Stimulated activated CD8-positive, alpha-beta memory T cell treated with anti-CD3 and anti-CD28 coated beads, Interleukin-7, amount 100 ng/mL, for 24 hours (primary cell): ENCODE results near the gene CERCAM.
"Not testable (repeated sequence)": the region's sequence is repeated elsewhere in the genome, so short reads cannot be mapped to it uniquely, and the experiment has no call there.

Experiments used
- DNase-seq: peaks from one replicate; pipeline ENCODE4 v3.0.0-alpha.2; 2020; ENCODE audit warnings: low read depth

The CERCAM gene

GRCh38 chr9:128393145-128393775 lies 27.4 kb upstream of the CERCAM start:
- no peak for DNase-seq

- DNase-seq: no peak
Measured at GRCh38 chr9:128393970-128394369, 26.7 kb upstream of the CERCAM start.

- DNase-seq: no peak
Measured at GRCh38 chr9:128394379-128395168, 26.1 kb upstream of the CERCAM start.

- no peak for DNase-seq
Measured at GRCh38 chr9:128396970-128397613, 23.6 kb upstream of the CERCAM start.

DNA sequence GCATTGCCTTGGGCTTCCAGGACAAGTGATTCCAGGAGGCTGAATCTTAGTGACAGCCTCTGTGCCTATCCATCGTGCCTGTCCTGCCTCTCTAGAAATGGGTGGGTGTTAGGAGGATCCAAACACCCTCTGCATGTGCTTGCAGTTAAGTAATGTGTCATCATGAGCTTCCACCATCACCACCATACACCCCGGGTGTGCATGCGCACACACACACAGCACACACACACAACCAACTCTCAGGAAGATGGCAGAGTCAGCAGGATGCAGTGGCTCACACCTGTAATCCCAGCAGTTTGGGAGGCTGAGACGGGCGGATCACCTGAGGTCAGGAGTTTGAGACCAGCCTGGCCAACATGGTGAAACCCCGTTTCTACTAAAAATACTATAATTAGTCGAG lies 22.8 kb upstream of the CERCAM start:
- DNase-seq: no peak

DNA sequence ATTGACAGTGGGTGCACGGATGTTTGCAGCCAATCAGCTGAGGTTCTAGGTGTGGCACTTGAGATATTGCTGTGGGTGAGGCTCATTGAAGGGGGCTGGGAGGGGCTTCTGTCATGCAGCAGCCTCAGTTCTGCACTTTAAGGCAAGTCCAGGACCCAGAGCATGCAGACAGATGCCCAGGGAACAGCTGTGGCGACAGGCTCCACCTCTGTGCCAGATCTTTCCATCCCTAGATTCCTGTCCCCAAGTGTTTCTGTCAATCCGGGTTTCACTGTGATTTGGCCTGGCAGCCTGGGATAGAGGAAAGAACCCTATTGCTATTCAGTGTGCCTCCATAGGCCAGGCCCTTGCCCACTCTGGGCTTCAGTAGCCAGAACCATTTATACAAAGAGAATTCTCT lies 20.8 kb upstream of the CERCAM start:
- DNase-seq: no peak

DNA sequence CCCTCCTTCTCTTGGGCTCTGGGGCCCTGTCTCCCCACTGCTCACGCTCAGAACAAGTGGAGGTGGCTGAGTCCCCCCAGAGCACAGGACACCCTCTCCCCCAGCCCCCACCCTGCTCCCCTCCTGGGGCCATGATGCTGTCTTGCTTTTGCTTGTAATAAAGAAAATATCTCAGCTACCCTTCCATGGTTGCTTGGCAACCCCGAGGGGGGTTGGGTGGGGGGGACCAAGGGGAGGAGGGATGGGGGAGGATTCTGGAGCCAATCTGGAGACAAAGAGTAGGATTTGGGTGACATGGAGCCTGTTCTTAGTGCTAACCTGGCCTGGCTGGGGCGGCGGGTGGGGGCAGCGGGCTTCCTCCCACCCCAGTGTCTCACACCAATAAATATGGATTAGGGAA lies 16.1 kb upstream of the CERCAM start:
- DNase-seq: no peak

GRCh38 chr9:128405077-128405779 lies 15.4 kb upstream of the CERCAM start:
- no peak for DNase-seq

DNA sequence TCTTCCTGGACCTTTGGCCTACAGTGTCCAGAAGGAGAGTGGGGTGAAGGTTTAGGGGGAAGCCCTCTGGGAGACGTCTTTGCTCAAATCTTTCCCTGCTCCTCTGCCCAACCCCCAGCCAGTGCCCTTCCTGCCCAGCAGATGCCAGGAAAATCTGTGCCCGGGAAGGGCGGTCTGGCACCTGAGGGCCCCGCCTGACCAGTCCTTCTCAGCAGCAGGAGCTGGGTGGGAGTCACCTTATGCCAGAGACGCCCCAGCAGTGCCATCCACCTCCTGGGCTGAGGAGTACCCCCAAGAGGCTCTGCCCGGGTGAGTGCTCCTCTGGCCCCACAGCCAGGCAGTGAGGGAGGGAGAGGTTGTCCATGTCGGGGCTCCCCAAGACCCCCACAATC lies 14.9 kb upstream of the CERCAM start:
- no peak for DNase-seq

DNA sequence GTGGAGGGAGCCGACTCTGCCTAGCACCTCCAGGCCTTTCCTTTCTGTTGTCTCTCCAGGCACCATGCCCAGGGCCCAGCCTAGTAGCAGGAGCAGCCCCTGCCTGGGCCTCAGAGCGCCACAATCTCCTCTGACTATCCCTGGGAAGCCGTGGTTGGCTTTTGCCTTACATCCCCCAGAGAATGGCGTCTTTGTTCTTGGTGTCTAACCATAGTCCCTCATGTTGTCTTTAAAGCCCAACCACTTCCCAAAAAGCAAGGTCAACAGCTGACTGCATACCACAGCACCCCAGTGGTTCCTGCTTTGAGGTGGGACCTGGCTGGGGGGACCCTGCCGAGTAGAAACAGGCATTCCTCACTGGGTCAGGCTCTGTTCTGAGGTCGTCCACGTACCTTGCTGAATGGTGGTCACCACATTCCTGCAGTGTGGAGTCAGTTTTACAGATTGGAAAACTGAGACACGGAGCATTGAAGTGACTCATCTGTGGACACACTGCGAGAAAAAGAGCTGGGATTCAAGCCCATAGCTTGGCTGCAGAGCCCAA lies 13.7 kb upstream of the CERCAM start:
- DNase-seq: no peak

- DNase-seq: no peak
Measured at GRCh38 chr9:128408963-128409431, 11.7 kb upstream of the CERCAM start.

DNA sequence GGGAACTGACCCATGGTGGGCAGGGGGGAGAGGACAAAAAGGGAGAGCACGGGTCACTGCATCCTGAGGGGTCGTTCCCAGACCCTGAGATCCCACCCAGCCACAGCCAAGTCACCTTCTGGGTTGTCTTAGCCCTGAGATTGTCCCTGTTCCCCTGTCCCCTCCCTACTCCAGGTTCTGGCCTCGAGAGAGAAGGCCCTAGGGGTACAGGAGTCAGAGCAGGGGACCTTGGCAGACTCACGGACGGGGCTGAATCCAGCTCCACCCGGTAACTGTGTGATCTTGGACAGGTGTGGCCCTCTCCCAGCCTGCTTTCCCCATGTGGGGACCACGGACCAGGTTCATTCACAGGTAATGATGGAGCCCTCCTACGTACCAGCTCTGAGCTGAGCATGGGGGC lies 11.2 kb upstream of the CERCAM start:
- no peak for DNase-seq

DNA sequence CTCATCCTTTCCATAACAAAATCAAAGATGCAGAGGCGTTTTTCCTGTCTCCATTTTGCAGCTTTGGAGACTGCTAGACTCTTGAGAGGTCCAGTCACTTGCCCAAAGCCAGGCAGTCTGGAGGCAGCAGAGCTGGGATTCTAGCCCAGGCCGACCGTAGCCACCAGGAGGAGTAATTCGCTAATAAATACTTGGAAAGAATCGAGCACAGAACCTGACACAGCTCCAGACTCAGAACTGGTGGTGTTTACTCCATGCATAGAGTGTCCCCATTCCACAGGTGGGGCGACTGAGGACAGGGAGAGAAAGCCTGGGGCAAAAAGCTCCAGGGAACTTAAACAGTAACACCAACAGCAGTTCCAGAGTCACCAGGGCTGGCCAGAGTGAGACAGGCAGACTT lies 10.7 kb upstream of the CERCAM start:
- no peak for DNase-seq

GRCh38 chr9:128411364-128412119 lies 9.1 kb upstream of the CERCAM start:
- no peak for DNase-seq

DNA sequence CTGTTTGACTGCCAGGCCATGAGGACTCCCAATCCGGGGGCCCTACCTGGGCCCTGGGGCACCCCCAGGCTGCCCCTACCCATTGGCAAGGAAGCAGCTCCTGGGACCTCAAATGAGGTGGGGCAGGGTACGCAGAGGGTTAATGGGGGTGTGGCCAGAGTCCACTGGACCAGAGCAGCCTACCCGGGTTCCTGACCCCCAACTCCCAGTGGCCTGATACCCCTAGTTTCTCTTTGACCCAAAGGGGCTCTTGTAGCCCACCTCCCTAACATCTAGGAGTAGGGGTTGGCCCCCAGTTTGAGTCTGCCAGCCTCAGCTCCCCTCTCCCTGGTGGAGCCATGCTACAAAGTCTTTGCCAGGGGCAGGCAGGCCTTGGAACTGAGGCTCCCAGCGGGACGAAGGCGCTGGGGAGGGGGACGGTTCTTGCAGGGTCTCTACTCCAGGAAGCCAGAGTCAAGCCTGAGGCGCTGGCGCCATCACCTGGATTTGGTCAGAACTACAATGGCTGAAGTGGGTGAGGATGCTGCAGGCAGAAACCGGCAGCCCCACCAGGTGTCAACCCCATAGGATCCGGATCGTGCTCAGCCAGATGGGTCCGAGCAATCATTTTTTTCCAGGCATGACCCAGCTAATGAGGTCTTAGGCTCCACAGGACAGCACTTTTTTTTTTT lies 8.4 kb upstream of the CERCAM start:
- no peak for DNase-seq

DNA sequence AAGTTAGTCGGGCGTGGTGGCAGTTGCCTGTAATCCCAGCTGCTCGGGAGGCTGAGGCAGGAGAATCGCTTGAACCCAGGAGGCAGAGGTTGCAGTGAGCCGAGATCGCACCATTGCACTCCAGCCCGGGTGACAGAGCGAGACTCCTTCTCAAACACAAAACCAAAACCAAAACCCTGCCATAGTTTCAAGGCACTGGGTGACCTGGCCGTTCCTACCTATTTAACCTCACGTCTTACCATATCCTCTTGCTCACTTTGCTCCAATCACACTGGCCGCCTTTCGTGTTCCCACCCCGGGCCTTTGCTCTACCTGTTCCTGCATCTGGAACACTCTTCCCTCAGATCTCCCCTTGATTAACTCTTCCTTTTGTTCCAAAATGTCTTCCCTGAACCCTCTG lies 6.9 kb upstream of the CERCAM start:
- not testable (repeated sequence) for DNase-seq

- DNase-seq: no peak
Measured at GRCh38 chr9:128414461-128414860, 6.2 kb upstream of the CERCAM start.

DNA sequence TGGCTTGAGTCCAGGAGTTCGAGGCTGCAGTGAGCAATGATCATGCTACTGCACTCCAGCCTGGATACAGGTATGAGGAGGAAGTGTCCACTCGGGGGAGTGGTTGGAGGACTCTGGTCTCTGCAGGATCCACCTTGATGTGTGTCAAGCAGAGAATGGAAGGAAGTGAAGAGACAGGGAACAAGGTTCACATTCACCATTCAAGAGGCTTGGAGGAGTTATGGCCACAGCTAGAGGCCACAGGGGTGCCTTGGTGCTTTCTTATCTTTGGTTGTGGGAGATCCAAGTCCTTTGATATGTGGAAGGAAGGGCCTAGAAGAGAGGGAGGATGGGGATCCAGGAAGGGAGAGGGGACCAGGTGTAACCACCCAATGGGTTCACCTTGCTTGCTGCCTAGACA lies 5.4 kb upstream of the CERCAM start:
- DNase-seq: no peak

DNA sequence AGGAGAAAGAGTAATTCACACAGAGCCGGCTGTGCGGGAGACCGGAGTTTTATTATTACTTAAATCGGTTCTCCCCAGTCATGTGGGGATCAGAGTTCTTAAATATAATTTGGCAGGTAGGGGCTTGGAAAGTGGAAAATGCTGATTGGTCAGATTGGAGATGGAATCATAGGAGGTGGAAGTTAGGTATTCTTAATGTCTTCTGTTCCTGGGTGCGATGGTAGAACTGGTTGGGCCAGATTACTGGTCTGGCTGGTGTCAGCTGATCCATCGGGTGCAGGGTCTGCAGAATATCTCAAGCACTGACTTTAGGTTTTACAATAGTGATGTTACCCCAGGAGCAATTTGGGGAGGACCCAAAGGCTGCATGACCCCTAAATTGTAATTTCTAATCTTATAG lies 4.6 kb upstream of the CERCAM start:
- no peak for DNase-seq

GRCh38 chr9:128416432-128417019 lies 4.1 kb upstream of the CERCAM start:
- no peak for DNase-seq
